CD4-positive, alpha-beta T cell (primary cell): ENCODE data around the gene LTBP2. TPM values are rescaled to one million over a fixed set of nuclear protein-coding genes. Genes with fewer than 3 reads are reported as not detected.

Experiments used
- ATAC-seq: fragments of 200-7000 bp; cut with Tn5 transposase; one replicate; pipeline ENCODE4 v1.10.0; 2022; ENCODE audit warnings: mild to moderate bottlenecking; ENCODE audit not compliant: poor library complexity
- CTCF ChIA-PET: fragments of 350-600 bp; sonication (Branson Sonifier 250); formaldehyde crosslinking; loops from one replicate; lab custom pipeline; 2021; ENCODE audit warnings: antibody characterized with exemption, inconsistent platforms; lab: Charles Lee
- POLR2A ChIA-PET: fragments of 350-600 bp; sonication (Branson Sonifier 250); formaldehyde crosslinking; loops from one replicate; lab custom pipeline; 2021; ENCODE audit warnings: antibody characterized with exemption, inconsistent platforms; lab: Charles Lee
- DNase-seq, 14 experiments: peaks; one replicate each; pipeline ENCODE4 v3.0.0-alpha.2; 2013 to 2020; ENCODE audit warnings: mixed read lengths in 2 of 14
- H3K27ac ChIP-seq, 2 donors: one replicate each; pipeline versions ENCODE4 v1.5.1 to v1.7.0; 2013; ENCODE audit warnings: low read length in 2 of 2, low read depth in 1 of 2, mild to moderate bottlenecking in 1 of 2
- H3K27me3 ChIP-seq, 2 experiments: 1 replicate in 1 of 2; 2 replicates in 1 of 2; pipeline versions ENCODE4 v1.6.1 to v1.7.0; 2013; ENCODE audit warnings: low read length in 2 of 2, control low read depth in 1 of 2, mild to moderate bottlenecking in 1 of 2, moderate library complexity in 1 of 2; ENCODE audit not compliant: insufficient read depth in 2 of 2, control insufficient read depth in 1 of 2
- H3K36me3 ChIP-seq: one replicate; pipeline ENCODE4 v1.6.1; 2013; ENCODE audit warnings: low read length, control low read depth; ENCODE audit not compliant: insufficient read depth
- H3K4me1 ChIP-seq: one replicate; pipeline ENCODE4 v1.6.1; 2013; ENCODE audit warnings: low read length, control low read depth; ENCODE audit not compliant: insufficient read depth
- H3K4me3 ChIP-seq: one replicate; pipeline ENCODE4 v1.5.1; 2013; ENCODE audit warnings: mild to moderate bottlenecking, low read length, moderate library complexity
- H3K9me3 ChIP-seq, 2 experiments: 1 replicate in 1 of 2; 2 replicates in 1 of 2; pipeline versions ENCODE4 v1.6.1 to v1.7.0; 2013; ENCODE audit warnings: low read length in 2 of 2, mild to moderate bottlenecking in 2 of 2, control low read depth in 1 of 2, moderate library complexity in 1 of 2; ENCODE audit not compliant: control insufficient read depth in 1 of 2, insufficient read depth in 1 of 2
- H3K27ac Mint-ChIP-seq: one replicate; pipeline ENCODE4 v1.8.0; 2020; ENCODE audit warnings: mixed read lengths
- H3K27me3 Mint-ChIP-seq: one replicate; pipeline ENCODE4 v1.8.0; 2021; ENCODE audit warnings: mixed read lengths
- H3K36me3 Mint-ChIP-seq: one replicate; pipeline ENCODE4 v1.8.0; 2021; ENCODE audit warnings: low read depth, mixed read lengths
- H3K4me1 Mint-ChIP-seq: one replicate; pipeline ENCODE4 v1.8.0; 2021; ENCODE audit warnings: low read depth, mixed read lengths
- H3K4me3 Mint-ChIP-seq: one replicate; pipeline ENCODE4 v1.8.0; 2020; ENCODE audit warnings: mild to moderate bottlenecking, mixed read lengths
- H3K9me3 Mint-ChIP-seq: one replicate; pipeline ENCODE4 v1.8.0; 2020; ENCODE audit warnings: mixed read lengths
- intact Hi-C, 2 experiments: fragments of 100-400 bp; cut with DNase I in 1 of 2; cut with micrococcal nuclease in 1 of 2; formaldehyde crosslinking; loops; one replicate each; pipeline versions ENCODE4 v1.15.1 to v1.9.0; 2023 to 2025; cut with DNase I, micrococcal nuclease
- total RNA-seq, 174 experiments: library from RNA in 2 of 174; stranded (reverse) in 2 of 174; gene quantifications; one replicate each; pipeline ENCODE4 v1.2.3 and lab custom pipeline; 2021 to 2026
- TF ChIP-seq, protein P1 (sequence below): fragments of 200-600 bp; IDR thresholded peaks from one replicate; pipeline ENCODE4 v1.8.0; 2022; ENCODE audit warnings: antibody characterized with exemption, mild to moderate bottlenecking

The LTBP2 gene
- total RNA-seq, 2 experiments from 2014 or later = 0.45 to 0.47 TPM

DNA sequence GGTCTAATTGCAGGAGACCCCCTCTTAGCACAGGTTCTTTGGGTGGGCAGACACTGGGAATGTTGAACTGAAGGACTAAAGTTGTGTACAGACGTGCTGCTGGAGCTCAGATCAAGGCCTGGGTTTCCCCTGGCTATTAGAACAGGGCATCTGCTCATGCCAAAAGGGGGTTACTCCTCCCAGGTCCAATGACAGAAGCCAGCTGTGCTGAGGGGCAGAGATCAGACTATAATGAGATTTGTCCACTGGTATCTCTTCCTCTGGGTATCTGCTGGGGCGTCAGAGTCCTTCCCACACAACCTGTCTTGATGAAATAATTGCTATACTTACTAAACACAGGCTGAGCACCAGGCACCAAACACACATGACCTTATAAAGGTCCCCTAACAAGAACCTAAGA lies 42.6 kb downstream of the LTBP2 start:
- no peaks in the 10 kb centered on the region for H3K36me3 ChIP-seq
- peaks cover 28% of the 10 kb centered on the region for H3K4me1 Mint-ChIP-seq
- CTCF ChIA-PET = no interaction called here
- TF ChIP-seq, protein P1, sequence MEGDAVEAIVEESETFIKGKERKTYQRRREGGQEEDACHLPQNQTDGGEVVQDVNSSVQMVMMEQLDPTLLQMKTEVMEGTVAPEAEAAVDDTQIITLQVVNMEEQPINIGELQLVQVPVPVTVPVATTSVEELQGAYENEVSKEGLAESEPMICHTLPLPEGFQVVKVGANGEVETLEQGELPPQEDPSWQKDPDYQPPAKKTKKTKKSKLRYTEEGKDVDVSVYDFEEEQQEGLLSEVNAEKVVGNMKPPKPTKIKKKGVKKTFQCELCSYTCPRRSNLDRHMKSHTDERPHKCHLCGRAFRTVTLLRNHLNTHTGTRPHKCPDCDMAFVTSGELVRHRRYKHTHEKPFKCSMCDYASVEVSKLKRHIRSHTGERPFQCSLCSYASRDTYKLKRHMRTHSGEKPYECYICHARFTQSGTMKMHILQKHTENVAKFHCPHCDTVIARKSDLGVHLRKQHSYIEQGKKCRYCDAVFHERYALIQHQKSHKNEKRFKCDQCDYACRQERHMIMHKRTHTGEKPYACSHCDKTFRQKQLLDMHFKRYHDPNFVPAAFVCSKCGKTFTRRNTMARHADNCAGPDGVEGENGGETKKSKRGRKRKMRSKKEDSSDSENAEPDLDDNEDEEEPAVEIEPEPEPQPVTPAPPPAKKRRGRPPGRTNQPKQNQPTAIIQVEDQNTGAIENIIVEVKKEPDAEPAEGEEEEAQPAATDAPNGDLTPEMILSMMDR = no peak
- H3K4me3 Mint-ChIP-seq = no peak overlapping the region
- H3K9me3 Mint-ChIP-seq = no peaks in the 10 kb centered on the region
- no peak overlapping the region for H3K27ac Mint-ChIP-seq
- no peak for ATAC-seq
- no peak for DNase-seq
- no peak overlapping the region for H3K4me3 ChIP-seq
- H3K27me3 Mint-ChIP-seq = peaks cover 5% of the 10 kb centered on the region
- no peak overlapping the region for H3K27ac ChIP-seq
- POLR2A ChIA-PET = no interaction called here
- H3K36me3 Mint-ChIP-seq = no peaks in the 10 kb centered on the region
- H3K27me3 ChIP-seq = peaks cover 0 to 9% of the 10 kb centered on the region in 2 experiments
- no peaks in the 10 kb centered on the region for H3K9me3 ChIP-seq
- intact Hi-C loops = no loop called here
- H3K4me1 ChIP-seq = peaks cover 34% of the 10 kb centered on the region

DNA sequence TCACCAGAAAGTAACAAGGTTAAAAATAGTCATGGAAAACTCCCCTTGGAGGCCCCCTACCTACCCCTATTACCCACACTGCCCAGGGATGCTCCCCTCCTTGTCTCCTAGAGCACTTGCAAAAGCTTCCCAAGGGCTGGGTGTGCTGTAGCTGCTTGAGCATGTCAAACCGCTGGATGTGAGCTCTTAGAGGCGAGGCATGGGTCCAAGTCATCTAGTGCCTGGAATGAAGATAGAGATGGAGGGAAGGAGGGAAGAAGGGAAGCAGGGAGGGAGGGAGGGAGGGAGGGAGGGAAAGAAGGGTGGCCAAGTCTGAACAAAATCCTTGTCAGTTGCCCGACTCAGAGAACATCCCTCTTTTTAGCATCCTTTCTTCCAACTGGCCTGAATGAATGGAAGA lies 43.1 kb downstream of the LTBP2 start:
- no peak overlapping the region for H3K4me3 Mint-ChIP-seq
- H3K27me3 Mint-ChIP-seq = peaks cover 5% of the 10 kb centered on the region
- ChIA-PET POLR2A (no interaction called here), CTCF (no interaction called here)
- H3K4me1 Mint-ChIP-seq = peaks cover 23% of the 10 kb centered on the region
- no peak for DNase-seq
- Histone ChIP-seq H3K27ac (no peak overlapping the region), H3K4me3 (no peak overlapping the region), H3K27me3 (peaks cover 0 to 9% of the 10 kb centered on the region in 2 experiments), H3K4me1 (peaks cover 29% of the 10 kb centered on the region), H3K9me3 (no peaks in the 10 kb centered on the region), H3K36me3 (no peaks in the 10 kb centered on the region)
- H3K36me3 Mint-ChIP-seq = no peaks in the 10 kb centered on the region
- H3K9me3 Mint-ChIP-seq = no peaks in the 10 kb centered on the region
- TF ChIP-seq, protein P1 = no peak
- no peak overlapping the region for H3K27ac Mint-ChIP-seq
- no peak for ATAC-seq
- intact Hi-C loops = no loop called here

DNA sequence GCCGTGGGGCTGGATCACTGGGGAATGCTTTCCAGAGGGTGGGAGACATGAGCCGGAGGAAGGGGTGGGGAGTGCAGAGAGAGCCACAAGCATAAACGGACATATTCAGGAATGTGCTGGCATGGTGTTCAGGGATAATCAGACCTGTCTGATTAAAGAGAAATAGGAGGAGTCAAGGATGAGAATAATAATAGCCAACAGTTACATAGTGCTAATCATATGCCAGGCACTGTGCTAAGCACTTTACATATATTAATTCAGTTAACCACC lies 43.7 kb downstream of the LTBP2 start:
- POLR2A ChIA-PET = no interaction called here
- Mint-ChIP-seq H3K27me3 (peaks cover 5% of the 10 kb centered on the region), H3K9me3 (no peaks in the 10 kb centered on the region), H3K27ac (no peak overlapping the region), H3K4me1 (peaks cover 17% of the 10 kb centered on the region), H3K4me3 (no peak overlapping the region), H3K36me3 (no peaks in the 10 kb centered on the region)
- ATAC-seq = no peak
- Histone ChIP-seq H3K4me3 (no peak overlapping the region), H3K9me3 (no peaks in the 10 kb centered on the region), H3K27ac (no peak overlapping the region), H3K4me1 (peaks cover 23% of the 10 kb centered on the region), H3K27me3 (peaks cover 0 to 9% of the 10 kb centered on the region in 2 experiments), H3K36me3 (no peaks in the 10 kb centered on the region)
- no peak for DNase-seq
- intact Hi-C loops = no loop called here
- CTCF ChIA-PET = no interaction called here
- TF ChIP-seq, protein P1 = no peak
